Keratinocyte (primary cell): ENCODE results near the gene TAS1R3. TPM values are rescaled to one million over a fixed set of nuclear protein-coding genes. Genes with fewer than 3 reads are reported as not detected.
A peak's percentile ranks its signal among the peaks of the same experiment; 100 is the strongest.

Experiments
- DNase-seq: peaks from one replicate; pipeline ENCODE4 v3.0.0-alpha.2; 2011; ENCODE audit warnings: low read depth, missing footprints, low spot score
- FAIRE-seq: peaks from 2 replicates; lab custom pipeline; 2011; peaks lifted over from hg19 to GRCh38; lab: Jason Lieb, UNC
- H2AFZ ChIP-seq: 2 replicates; pipeline ENCODE4 v1.6.0; 2012; ENCODE audit warnings: low read length, control low read depth, inconsistent platforms; ENCODE audit not compliant: control insufficient read depth
- H3K27ac ChIP-seq: 2 replicates; pipeline ENCODE4 v1.5.1; 2011; ENCODE audit warnings: low read length; ENCODE audit not compliant: control insufficient read depth, insufficient read depth
- H3K27me3 ChIP-seq: 3 replicates; pipeline ENCODE4 v1.6.0; 2011; ENCODE audit warnings: low read length; ENCODE audit not compliant: control insufficient read depth, insufficient read depth; ENCODE audit errors: extremely low read depth
- H3K36me3 ChIP-seq, 2 experiments: 2 replicates in 1 of 2; 3 replicates in 1 of 2; pipeline ENCODE4 v1.5.1; 2011; ENCODE audit warnings: low read length in 2 of 2, mild to moderate bottlenecking in 1 of 2; ENCODE audit not compliant: control insufficient read depth in 2 of 2, insufficient read depth in 2 of 2; ENCODE audit errors: extremely low read depth in 1 of 2
- H3K4me1 ChIP-seq: 3 replicates; pipeline ENCODE4 v1.5.1; 2011; ENCODE audit warnings: low read length; ENCODE audit not compliant: control insufficient read depth, insufficient read depth; ENCODE audit errors: extremely low read depth
- H3K4me2 ChIP-seq: 3 replicates; pipeline ENCODE4 v1.6.0; 2011; ENCODE audit warnings: low read depth, low read length; ENCODE audit not compliant: control insufficient read depth, insufficient read depth; ENCODE audit errors: extremely low read depth
- H3K4me3 ChIP-seq, 3 experiments: fragments of 200-600 bp in 1 of 3; sonication (generic) in 1 of 3; 2 replicates in 2 of 3; 3 replicates in 1 of 3; pipeline ENCODE4 v1.5.1; 2011 to 2016; ENCODE audit warnings: low read length in 3 of 3, mild to moderate bottlenecking in 3 of 3, control low read depth in 2 of 3, inconsistent platforms in 1 of 3, low read depth in 1 of 3, mixed read lengths in 1 of 3, mixed run types in 1 of 3, moderate library complexity in 1 of 3; ENCODE audit not compliant: control insufficient read depth in 2 of 3, insufficient read depth in 2 of 3; ENCODE audit errors: extremely low read depth in 1 of 3
- H3K79me2 ChIP-seq: 2 replicates; pipeline ENCODE4 v1.6.0; 2012; ENCODE audit warnings: low read length; ENCODE audit not compliant: control insufficient read depth, insufficient read depth
- H3K9ac ChIP-seq: 3 replicates; pipeline ENCODE4 v1.6.0; 2011; ENCODE audit warnings: low read length; ENCODE audit not compliant: control insufficient read depth, insufficient read depth; ENCODE audit errors: extremely low read depth
- H3K9me1 ChIP-seq: 3 replicates; pipeline ENCODE4 v1.6.0; 2011; ENCODE audit warnings: low read length; ENCODE audit not compliant: control insufficient read depth, insufficient read depth; ENCODE audit errors: extremely low read depth
- H3K9me3 ChIP-seq: 2 replicates; pipeline ENCODE4 v1.5.1; 2012; ENCODE audit warnings: low read depth, low read length; ENCODE audit not compliant: control insufficient read depth
- H4K20me1 ChIP-seq: 3 replicates; pipeline ENCODE4 v1.6.0; 2011; ENCODE audit warnings: low read length; ENCODE audit not compliant: control insufficient read depth, insufficient read depth; ENCODE audit errors: extremely low read depth
- EZH2 ChIP-seq: IDR thresholded peaks from one replicate; pipeline ENCODE4 v1.6.1; 2012; ENCODE audit warnings: inconsistent platforms, mild to moderate bottlenecking, low read length, moderate library complexity
- dilution Hi-C: fragments of 300-500 bp; cut with MboI; formaldehyde crosslinking; loops from one replicate; pipeline ENCODE4 v1.7.0; 2020; ENCODE audit warnings: low sequenced_read_pairs; ENCODE audit not compliant: extremely low pct_ligation_motif_present
- polyA plus RNA-seq, 5 experiments: library from polyadenylated mRNA; depleted of rRNA in 3 of 5; stranded (reverse) in 3 of 5; stranded (forward) in 1 of 5; unstranded in 1 of 5; fragments of >200 nt; gene quantifications; 1 replicate in 1 of 5; 2 replicates in 3 of 5; 3 replicates in 1 of 5; pipeline versions ENCODE4 v1.2.1 to v1.2.3, GENCODE V29; 2011 to 2012; ENCODE audit warnings: missing spikeins in 2 of 5, low read depth in 1 of 5, low replicate concordance in 1 of 5
- TF ChIP-seq, protein P1 (sequence below), 3 experiments: IDR thresholded peaks in 1 of 3; conservative IDR thresholded peaks in 1 of 3; optimal IDR thresholded peaks in 1 of 3; 2 replicates in 2 of 3; 3 replicates in 1 of 3; pipeline versions ENCODE3 to v1.5.1; 2011; ENCODE audit warnings: low read length in 3 of 3, mild to moderate bottlenecking in 3 of 3, moderate library complexity in 2 of 3, control low read depth in 1 of 3, inconsistent platforms in 1 of 3; ENCODE audit not compliant: insufficient read depth in 2 of 3; ENCODE audit errors: extremely low read depth in 1 of 3

Gene TAS1R3
- polyA plus RNA-seq, 1 donor (not counting 4 experiments of a cell fraction or from before 2014, with no cell fraction given) = 0.04 TPM

DNA sequence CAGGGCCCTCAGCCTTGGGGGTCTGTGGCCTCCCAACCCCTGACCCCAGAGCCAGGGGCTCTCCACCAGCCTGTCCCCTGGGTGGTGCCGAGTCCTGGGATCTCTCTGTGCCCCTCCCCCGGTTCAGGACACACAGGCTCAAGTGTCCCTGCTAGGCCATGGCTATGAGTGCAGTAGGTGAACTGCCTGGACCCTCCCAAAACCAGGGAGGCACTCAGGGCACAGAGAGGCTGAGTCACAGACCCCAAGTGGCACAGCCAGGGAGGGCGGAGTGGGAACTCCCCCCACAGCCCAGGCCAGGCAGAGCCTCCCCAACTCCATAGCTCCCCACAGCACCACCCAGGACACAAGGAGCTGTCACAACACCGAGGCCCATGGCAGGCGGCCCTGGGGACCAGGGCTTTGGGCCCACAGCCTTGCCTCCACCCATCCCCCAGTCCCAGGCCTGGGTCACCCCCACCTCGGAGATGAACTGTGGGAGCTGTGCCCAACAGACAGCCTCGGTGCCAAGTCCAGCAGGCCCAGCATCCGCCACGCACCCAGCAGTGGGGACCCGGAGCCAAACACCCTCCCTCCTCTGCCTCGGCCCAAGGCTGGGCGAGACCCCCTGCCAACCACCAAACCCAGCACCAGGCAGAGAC lies 14.9 kb downstream of the TAS1R3 start:
- Histone ChIP-seq H2AFZ (no peak overlapping the region), H3K4me2 (peak overlapping the region; percentile 94), H4K20me1 (peaks cover 2% of the 10 kb centered on the region), H3K79me2 (peaks cover 76% of the 10 kb centered on the region), H3K27ac (peak overlapping the region; percentile 92), H3K9me1 (no peaks in the 10 kb centered on the region), H3K4me1 (peaks cover 40% of the 10 kb centered on the region), H3K27me3 (no peaks in the 10 kb centered on the region), H3K36me3 (peaks cover 6 to 11% of the 10 kb centered on the region in 2 experiments), H3K9ac (peak overlapping the region; percentile 79), H3K4me3 (peak overlapping the region; percentile 24 to 47 (median 44)), H3K9me3 (no peaks in the 10 kb centered on the region)
- DNase-seq (no peak), FAIRE-seq (peak; percentile 20)
- TF ChIP-seq EZH2 = no peak
- TF ChIP-seq, protein P1, sequence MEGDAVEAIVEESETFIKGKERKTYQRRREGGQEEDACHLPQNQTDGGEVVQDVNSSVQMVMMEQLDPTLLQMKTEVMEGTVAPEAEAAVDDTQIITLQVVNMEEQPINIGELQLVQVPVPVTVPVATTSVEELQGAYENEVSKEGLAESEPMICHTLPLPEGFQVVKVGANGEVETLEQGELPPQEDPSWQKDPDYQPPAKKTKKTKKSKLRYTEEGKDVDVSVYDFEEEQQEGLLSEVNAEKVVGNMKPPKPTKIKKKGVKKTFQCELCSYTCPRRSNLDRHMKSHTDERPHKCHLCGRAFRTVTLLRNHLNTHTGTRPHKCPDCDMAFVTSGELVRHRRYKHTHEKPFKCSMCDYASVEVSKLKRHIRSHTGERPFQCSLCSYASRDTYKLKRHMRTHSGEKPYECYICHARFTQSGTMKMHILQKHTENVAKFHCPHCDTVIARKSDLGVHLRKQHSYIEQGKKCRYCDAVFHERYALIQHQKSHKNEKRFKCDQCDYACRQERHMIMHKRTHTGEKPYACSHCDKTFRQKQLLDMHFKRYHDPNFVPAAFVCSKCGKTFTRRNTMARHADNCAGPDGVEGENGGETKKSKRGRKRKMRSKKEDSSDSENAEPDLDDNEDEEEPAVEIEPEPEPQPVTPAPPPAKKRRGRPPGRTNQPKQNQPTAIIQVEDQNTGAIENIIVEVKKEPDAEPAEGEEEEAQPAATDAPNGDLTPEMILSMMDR (optimal IDR thresholded peaks at IDR 0.05 in 1 of 3, IDR thresholded peaks at IDR 0.05 in 1 of 3, conservative IDR thresholded peaks at IDR 0.05 in 1 of 3; ENCODE audit: extremely low read depth in 1 of 3, insufficient read depth in 2 of 3, low read length in 3 of 3) = no peak
- dilution Hi-C loops = no loop called here

- dilution Hi-C loops = no loop called here
- Histone ChIP-seq H2AFZ (no peak overlapping the region), H3K4me2 (peak overlapping the region; percentile 94), H3K27me3 (no peaks in the 10 kb centered on the region), H3K4me1 (peaks cover 40% of the 10 kb centered on the region), H3K9me3 (no peaks in the 10 kb centered on the region), H4K20me1 (no peaks in the 10 kb centered on the region), H3K4me3 (peak overlapping the region; percentile 24 to 47 (median 44)), H3K9ac (peak overlapping the region; percentile 28), H3K27ac (peak overlapping the region; percentile 92), H3K79me2 (peaks cover 71% of the 10 kb centered on the region), H3K36me3 (peaks cover 2 to 6% of the 10 kb centered on the region in 2 experiments), H3K9me1 (no peaks in the 10 kb centered on the region)
- DNase-seq (no peak), FAIRE-seq (no peak)
- TF ChIP-seq EZH2 = no peak
These were observed 15.4 kb downstream of the TAS1R3 start for GRCh38 chr1:1346501-1346890.
